Testis (tissue), 3 donors: Measurements from ENCODE around the gene ENDOV. TPM values are rescaled to one million over a fixed set of nuclear protein-coding genes. Genes with fewer than 3 reads are reported as not detected.

ENCODE experiments used
- DNase-seq: peaks from one replicate; pipeline ENCODE4 v3.0.0-alpha.2; 2019
- H3K27ac ChIP-seq, 2 donors: fragments of 200-600 bp; sonication (generic); one replicate each; pipeline ENCODE4 v1.5.1; 2019
- H3K27me3 ChIP-seq: fragments of 200-600 bp; sonication (generic); one replicate; pipeline ENCODE4 v1.5.1; 2019
- H3K36me3 ChIP-seq: fragments of 200-600 bp; sonication (generic); one replicate; pipeline ENCODE4 v1.5.1; 2017; ENCODE audit warnings: low read depth; ENCODE audit errors: missing control alignments
- H3K4me1 ChIP-seq: fragments of 200-600 bp; sonication (generic); one replicate; pipeline ENCODE4 v1.5.1; 2019
- H3K4me3 ChIP-seq, 2 donors: fragments of 200-600 bp; sonication (generic); one replicate each; pipeline ENCODE4 v1.5.1; 2017 to 2019
- H3K9me3 ChIP-seq: fragments of 200-600 bp; sonication (generic); one replicate; pipeline ENCODE4 v1.5.1; 2017
- CTCF ChIP-seq, 3 experiments: fragments of 450-650 bp in 2 of 3; fragments of 200-600 bp in 1 of 3; sonication (generic) in 1 of 3; IDR thresholded peaks; one replicate each; pipeline ENCODE4 v1.5.1; 2016 to 2019; ENCODE audit warnings: antibody characterized with exemption in 3 of 3, mild to moderate bottlenecking in 2 of 3, moderate library complexity in 1 of 3
- POLR2A ChIP-seq: fragments of 450-650 bp; IDR thresholded peaks from one replicate; pipeline ENCODE4 v1.6.1; 2017; ENCODE audit warnings: antibody characterized with exemption, mild to moderate bottlenecking, moderate library complexity
- WGBS, 2 donors: methylation state at CpG; one replicate each; pipeline ENCODE4 v1.1.5; 2018; 5-methylcytosine and 5-hydroxymethylcytosine counted together
- intact Hi-C: fragments of 100-400 bp; cut with DNase I; formaldehyde crosslinking; loops from one replicate; pipeline ENCODE4 v1.15.1; 2023; ENCODE audit warnings: low total_unique reads
- polyA plus RNA-seq: library from polyadenylated mRNA; stranded (reverse); fragments of 350-450 nt; fragmentation: Illumina TruSeq; extraction: RNeasy Lipid Tissue Mini Kit (QIAGEN cat#74804); gene quantifications from one replicate; pipeline ENCODE4 v1.2.3, GENCODE V29; 2014; ENCODE audit warnings: low read depth, low replicate concordance; ENCODE audit not compliant: insufficient read depth
- total RNA-seq, 2 donors: library from RNA; depleted of rRNA; stranded (reverse); fragments of >200 nt; gene quantifications; one replicate each; pipeline ENCODE4 v1.2.3, GENCODE V29; 2016

Gene ENDOV
- total and polyA plus RNA-seq, 3 donors from 2014 or later, result 41.4 to 63.9 (median 55.2) TPM

GRCh38 chr17:80455784-80456183 is 40.8 kb downstream of the ENDOV start:
- no peak for DNase-seq
- 17 to 43% methylated on average over 4 of the region's 4 CpGs for WGBS, 2 donors
- intact Hi-C loops, result no loop called here
- H3K36me3 ChIP-seq, result no peaks in the 10 kb centered on the region
- no peak overlapping the region for H3K4me3 ChIP-seq
- H3K27me3 ChIP-seq, result no peaks in the 10 kb centered on the region
- H3K4me1 ChIP-seq, result peaks cover 29% of the 10 kb centered on the region
- TF ChIP-seq CTCF (IDR thresholded peaks at IDR 0.05) (no peak), POLR2A (no peak)
- no peaks in the 10 kb centered on the region for H3K9me3 ChIP-seq
- H3K27ac ChIP-seq, result peak overlapping the region in 1 of 2 donors; percentile 98

GRCh38 chr17:80456465-80457235 is 41.7 kb downstream of the ENDOV start:
- Histone ChIP-seq H3K4me1 (peaks cover 29% of the 10 kb centered on the region), H3K4me3 (no peak overlapping the region), H3K36me3 (no peaks in the 10 kb centered on the region), H3K27me3 (no peaks in the 10 kb centered on the region), H3K27ac (peak overlapping the region in 1 of 2 donors; percentile 98), H3K9me3 (no peaks in the 10 kb centered on the region)
- TF ChIP-seq CTCF (IDR thresholded peaks at IDR 0.05) (no peak), POLR2A (no peak)
- WGBS, 2 donors, result 26 to 28% methylated on average over 12 to 21 of the region's 21 CpGs
- peak; percentile 67 for DNase-seq
- intact Hi-C loops, result no loop called here

- peaks cover 29% of the 10 kb centered on the region for H3K4me1 ChIP-seq
- no peaks in the 10 kb centered on the region for H3K9me3 ChIP-seq
- H3K27ac ChIP-seq, result peak overlapping the region in 1 of 2 donors; percentile 14
- DNase-seq, result no peak
- intact Hi-C loops, result no loop called here
- TF ChIP-seq CTCF (IDR thresholded peaks at IDR 0.05) (no peak), POLR2A (no peak)
- H3K4me3 ChIP-seq, result no peak overlapping the region
- H3K27me3 ChIP-seq, result no peaks in the 10 kb centered on the region
- H3K36me3 ChIP-seq, result no peaks in the 10 kb centered on the region
- WGBS, 2 donors, result 60 to 66% methylated on average over 14 to 15 of the region's 15 CpGs
Observed at GRCh38 chr17:80457236-80457856, 42.4 kb downstream of the ENDOV start.

- no peaks in the 10 kb centered on the region for H3K36me3 ChIP-seq
- H3K27ac ChIP-seq, result no peak overlapping the region
- no peak for DNase-seq
- WGBS, 2 donors, result 75 to 98% methylated on average over 5 to 8 of the region's 8 CpGs
- no peaks in the 10 kb centered on the region for H3K9me3 ChIP-seq
- no peaks in the 10 kb centered on the region for H3K27me3 ChIP-seq
- intact Hi-C loops, result no loop called here
- H3K4me1 ChIP-seq, result peaks cover 29% of the 10 kb centered on the region
- TF ChIP-seq POLR2A, result no peak
- no peak for TF ChIP-seq CTCF (IDR thresholded peaks at IDR 0.05)
- no peak overlapping the region for H3K4me3 ChIP-seq
Observed at GRCh38 chr17:80458016-80458415, 43.0 kb downstream of the ENDOV start.
